K562 (cell line): ENCODE data around the gene CACTIN. TPM values are rescaled to one million over a fixed set of nuclear protein-coding genes. Genes with fewer than 3 reads are reported as not detected.

Experiments used
- ATAC-seq: fragments of 200-7000 bp; cut with Tn5 transposase; 3 replicates; pipeline ENCODE4 v1.9.1; 2020; ENCODE audit warnings: moderate library complexity
- BruUV-seq: library from RNA; stranded (reverse); fragments of 400-500 nt; replicated peaks from 2 replicates; lab custom pipeline; 2021; lab: Mats Ljungman, UMichigan
- CTCF ChIA-PET: fragments of 300-600 bp; formaldehyde crosslinking; extraction: SDS; loops from one replicate; lab custom pipeline; 2021; ENCODE audit warnings: low intra/inter-chr PET ratio; lab: Yijun Ruan, JAX
- POLR2A ChIA-PET: fragments of 300-600, 350-650 bp; sonication (Branson Sonifier 250); formaldehyde crosslinking; extraction: SDS; loops from one replicate; lab custom pipeline; 2021; ENCODE audit warnings: antibody characterized with exemption, inconsistent platforms; lab: Yijun Ruan, JAX
- DNase-seq, 4 experiments: peaks; one replicate each; pipeline versions ENCODE4 v3.0.0 to v3.0.0-alpha.2; 2011 to 2018; ENCODE audit warnings: low spot score in 3 of 4, mixed read lengths in 3 of 4; ENCODE audit errors: extremely low read depth in 1 of 4
- FAIRE-seq: peaks from 2 replicates; lab custom pipeline; 2011; peaks lifted over from hg19 to GRCh38; lab: Jason Lieb, UNC
- H2AFZ ChIP-seq: 2 replicates; pipeline ENCODE4 v1.6.0; 2011; ENCODE audit warnings: low read depth, low read length, control low read depth, inconsistent platforms
- H3K27ac ChIP-seq: fragments of 200-600 bp; 3 replicates; pipeline ENCODE4 v1.8.0; 2011; ENCODE audit warnings: low read depth, mild to moderate bottlenecking, control low read depth, inconsistent platforms, low read length, moderate library complexity, mixed read lengths; ENCODE audit errors: extremely low read depth
- H3K27me3 ChIP-seq, 2 experiments: fragments of 300-600 bp in 1 of 2; 2 replicates in 1 of 2; 3 replicates in 1 of 2; pipeline versions ENCODE4 v1.6.0 to v1.8.0; 2011; ENCODE audit warnings: inconsistent platforms in 2 of 2, low read length in 2 of 2, mild to moderate bottlenecking in 1 of 2, mixed read lengths in 1 of 2, moderate library complexity in 1 of 2; ENCODE audit not compliant: control insufficient read depth in 2 of 2, insufficient read depth in 2 of 2
- H3K36me3 ChIP-seq: fragments of 300-600 bp; 3 replicates; pipeline ENCODE4 v1.8.0; 2011; ENCODE audit warnings: mild to moderate bottlenecking, low read length, inconsistent platforms; ENCODE audit not compliant: control insufficient read depth, insufficient read depth
- H3K4me1 ChIP-seq, 2 experiments: fragments of 200-600 bp in 1 of 2; replicated peaks in 1 of 2; 2 replicates in 1 of 2; 3 replicates in 1 of 2; pipeline versions ENCODE4 v1.5.1 to v1.8.0; 2011; ENCODE audit warnings: inconsistent platforms in 2 of 2, low read length in 2 of 2, mild to moderate bottlenecking in 1 of 2, mixed read lengths in 1 of 2, moderate library complexity in 1 of 2; ENCODE audit not compliant: control insufficient read depth in 2 of 2, insufficient read depth in 2 of 2
- H3K4me2 ChIP-seq: 2 replicates; pipeline ENCODE4 v1.6.1; 2011; ENCODE audit warnings: low read length, control low read depth, inconsistent platforms, mixed read lengths; ENCODE audit not compliant: insufficient read depth
- H3K4me3 ChIP-seq: fragments of 200-600 bp; sonication (generic), shearing (Covaris generic); 2 replicates; pipeline ENCODE4 v1.5.1; 2016; ENCODE audit warnings: control low read depth, inconsistent platforms
- H3K79me2 ChIP-seq: fragments of 200-600 bp; 3 replicates; pipeline ENCODE4 v1.8.0; 2011; ENCODE audit warnings: low read length, inconsistent platforms; ENCODE audit not compliant: control insufficient read depth, insufficient read depth
- H3K9ac ChIP-seq, 2 experiments: 2 replicates each; pipeline versions ENCODE4 v1.6.0 to v1.6.1; 2011; ENCODE audit warnings: low read depth in 2 of 2, low read length in 2 of 2, control low read depth in 1 of 2, inconsistent platforms in 1 of 2, mild to moderate bottlenecking in 1 of 2, mixed read lengths in 1 of 2; ENCODE audit not compliant: insufficient read depth in 1 of 2
- H3K9me1 ChIP-seq: one replicate; pipeline ENCODE4 v1.6.0; 2011; ENCODE audit warnings: inconsistent platforms, mild to moderate bottlenecking, low read length, moderate library complexity; ENCODE audit not compliant: control insufficient read depth, insufficient read depth
- H3K9me3 ChIP-seq: replicated peaks from 2 replicates; pipeline ENCODE4 v1.5.1; 2011; ENCODE audit warnings: low read depth, low read length, inconsistent platforms; ENCODE audit not compliant: control insufficient read depth, insufficient read depth
- H4K20me1 ChIP-seq: replicated peaks from 2 replicates; pipeline ENCODE4 v1.6.1; 2011; ENCODE audit warnings: low read length, inconsistent platforms, mixed read lengths; ENCODE audit not compliant: control insufficient read depth, insufficient read depth
- CBX5 ChIP-seq: IDR thresholded peaks from 2 replicates; pipeline ENCODE4 v1.6.1; 2014; ENCODE audit warnings: low read depth, borderline replicate concordance
- CREM ChIP-seq: IDR thresholded peaks from 2 replicates; pipeline ENCODE4 v1.6.1; 2014; ENCODE audit warnings: antibody characterized with exemption, low read depth
- EGR1 ChIP-seq: fragments of 450-650 bp; conservative IDR thresholded peaks from 2 replicates; pipeline ENCODE4 v1.6.1; 2017; ENCODE audit warnings: mild to moderate bottlenecking
- GTF2F1 ChIP-seq: IDR thresholded peaks from 2 replicates; pipeline ENCODE4 v1.6.1; 2011; ENCODE audit warnings: low read depth, low read length, improper control_type of control experiment
- MAFF ChIP-seq: IDR thresholded peaks from 2 replicates; pipeline ENCODE4 v1.6.1; 2012; ENCODE audit warnings: low read length, improper control_type of control experiment
- MAZ ChIP-seq, 2 experiments: fragments of 450-650 bp in 1 of 2; sonication (generic) in 1 of 2; formaldehyde crosslinking; IDR thresholded peaks in 1 of 2; conservative IDR thresholded peaks in 1 of 2; 2 replicates each; pipeline versions ENCODE4 v1.4.0 to v1.5.0; 2020; ENCODE audit warnings: mild to moderate bottlenecking in 1 of 2, missing genetic modification reagents in 1 of 2
- POLR2G ChIP-seq: fragments of 200-400 bp; formaldehyde crosslinking; IDR thresholded peaks from 2 replicates; pipeline ENCODE4 v1.6.1; 2017; ENCODE audit warnings: low read depth, mild to moderate bottlenecking, antibody characterized with exemption, low read length, moderate library complexity
- TBL1XR1 ChIP-seq, 2 experiments: IDR thresholded peaks; 2 replicates each; pipeline ENCODE4 v1.6.1; 2012; ENCODE audit warnings: improper control_type of control experiment in 2 of 2, low read length in 2 of 2, mild to moderate bottlenecking in 1 of 2
- TEAD2 ChIP-seq: fragments of 450-650 bp; IDR thresholded peaks from 2 replicates; pipeline ENCODE4 v1.6.1; 2016; ENCODE audit warnings: missing genetic modification characterization, control low read depth, missing compliant biosample characterization
- YY1 ChIP-seq, 3 experiments: IDR thresholded peaks; 2 replicates each; pipeline ENCODE4 v1.6.1; 2011; ENCODE audit warnings: low read length in 2 of 3, mild to moderate bottlenecking in 2 of 3, moderate library complexity in 2 of 3, borderline replicate concordance in 1 of 3, control low read depth in 1 of 3, low read depth in 1 of 3; ENCODE audit not compliant: insufficient read depth in 3 of 3, insufficient replicate concordance in 2 of 3, control insufficient read depth in 1 of 3, insufficient read length in 1 of 3; ENCODE audit errors: extremely low read depth in 1 of 3
- ZFP36 ChIP-seq: fragments of 150-350 bp; IDR thresholded peaks from 2 replicates; pipeline ENCODE4 v1.6.1; 2018; ENCODE audit warnings: low read length, low read depth; ENCODE audit not compliant: partially characterized antibody
- ZFX ChIP-seq: sonication (generic); formaldehyde crosslinking; IDR thresholded peaks from 2 replicates; pipeline ENCODE4 v1.8.0; 2022; ENCODE audit warnings: mild to moderate bottlenecking, missing genetic modification reagents, moderate library complexity
- WGBS: fragments of 100-300 bp; shearing (Covaris generic); methylation state at CpG from one replicate; pipeline ENCODE4 v1.1.6; 2016; ENCODE audit warnings: low coverage, mixed read lengths; ENCODE audit not compliant: insufficient coverage; ENCODE audit errors: missing lambda C conversion rate; 5-methylcytosine and 5-hydroxymethylcytosine counted together
- in situ Hi-C: fragments of 300-500 bp; cut with MboI; formaldehyde crosslinking; loops from 4 replicates; pipeline ENCODE4 v1.15.0; 2018; ENCODE audit warnings: inconsistent platforms, mixed read lengths
- intact Hi-C: fragments of 100-400 bp; cut with micrococcal nuclease; formaldehyde crosslinking; loops from 2 replicates; pipeline ENCODE4 v1.14.2; 2022
- polyA plus RNA-seq, 8 experiments: library from polyadenylated mRNA; depleted of rRNA in 4 of 8; stranded (reverse) in 5 of 8; unstranded in 3 of 8; fragments of >200 nt; fragmentation: Nextera tagmentation in 2 of 8; fragmentation: Illumina TruSeq in 1 of 8; extraction: Ambion mirVana in 2 of 8; extraction: Trizol in 1 of 8; gene quantifications; 2 replicates each; pipeline versions ENCODE4 v1.2.1 to v1.2.3, GENCODE V29; 2011 to 2014; ENCODE audit warnings: inconsistent platforms in 1 of 8, missing spikeins in 1 of 8
- total RNA-seq, 7 experiments: library from RNA; depleted of rRNA in 6 of 7; stranded (reverse); fragments of >200 nt in 6 of 7; fragmentation: Illumina TruSeq in 2 of 7; extraction: Trizol in 2 of 7; gene quantifications; 2 replicates each; pipeline versions ENCODE4 v1.2.1 to v1.2.3, GENCODE V29; 2011 to 2021; ENCODE audit warnings: low replicate concordance in 1 of 7
- TF ChIP-seq, protein P1 (sequence below): fragments of 250-450 bp; sonication (Bioruptor Pico); IDR thresholded peaks from 2 replicates; pipeline ENCODE4 v1.5.0; 2021

The CACTIN gene
- total and polyA plus RNA-seq, 9 of the 15 experiments (the other 6 are each of a cell fraction or from before 2014, with no cell fraction given) = 0.15 to 49.2 (median 15.0) TPM

DNA sequence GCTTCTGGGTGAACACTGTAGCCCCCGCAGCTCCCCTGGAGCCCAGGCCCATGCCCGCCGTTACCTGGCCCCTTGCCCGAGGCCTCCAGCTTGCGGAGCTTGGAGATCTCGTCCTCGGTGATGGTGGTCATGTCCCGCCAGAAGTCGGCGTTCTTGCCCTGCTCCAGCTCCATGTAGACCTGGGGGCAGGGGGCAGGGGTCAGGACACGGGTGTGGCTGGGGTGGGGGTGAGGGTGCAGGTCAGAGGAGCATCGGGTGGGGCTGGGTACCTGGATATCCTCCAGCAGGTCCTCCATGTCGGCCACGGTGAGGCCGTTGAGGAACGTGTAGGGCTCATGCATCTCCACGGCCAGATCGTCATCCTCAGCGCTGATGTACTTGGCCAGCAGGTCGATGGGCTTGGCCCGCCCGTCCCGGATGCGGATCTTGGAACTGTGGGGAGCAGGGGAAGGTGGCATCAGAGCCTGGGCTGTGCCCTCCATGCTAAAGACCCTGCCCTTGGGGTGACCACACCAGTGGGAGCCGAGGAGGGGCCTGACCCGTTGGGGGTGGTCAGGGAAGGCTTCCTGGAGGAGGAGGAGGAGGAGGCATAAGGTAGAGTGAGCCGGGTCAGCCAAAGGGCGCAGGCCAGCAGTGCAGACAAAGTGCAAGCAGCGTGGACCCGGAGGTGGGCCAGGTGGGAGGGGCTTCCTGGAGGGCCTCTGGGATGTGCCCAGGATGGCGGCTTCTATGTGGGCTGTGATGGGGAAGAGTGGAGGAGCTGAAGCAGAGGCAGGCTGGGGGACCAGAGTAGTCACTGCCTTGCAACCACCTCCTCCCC lies 7.6 kb downstream of the CACTIN start (continued):
- TF ChIP-seq ZFX (CRISPR knock-in tag) (peak; percentile 10; the same call in 1 of the 2 replicates), ZFP36 (peak; percentile 94), MAZ (CRISPR knock-in tag; conservative IDR thresholded peaks at IDR 0.05 in 1 of 2, IDR thresholded peaks at IDR 0.05 in 1 of 2) (0 out of 4 replicates have a peak, but pooled peaks of 1 of the 2 experiments have one; percentile 5), POLR2G (peak; percentile 41; the same call in 1 of the 2 replicates)

DNA sequence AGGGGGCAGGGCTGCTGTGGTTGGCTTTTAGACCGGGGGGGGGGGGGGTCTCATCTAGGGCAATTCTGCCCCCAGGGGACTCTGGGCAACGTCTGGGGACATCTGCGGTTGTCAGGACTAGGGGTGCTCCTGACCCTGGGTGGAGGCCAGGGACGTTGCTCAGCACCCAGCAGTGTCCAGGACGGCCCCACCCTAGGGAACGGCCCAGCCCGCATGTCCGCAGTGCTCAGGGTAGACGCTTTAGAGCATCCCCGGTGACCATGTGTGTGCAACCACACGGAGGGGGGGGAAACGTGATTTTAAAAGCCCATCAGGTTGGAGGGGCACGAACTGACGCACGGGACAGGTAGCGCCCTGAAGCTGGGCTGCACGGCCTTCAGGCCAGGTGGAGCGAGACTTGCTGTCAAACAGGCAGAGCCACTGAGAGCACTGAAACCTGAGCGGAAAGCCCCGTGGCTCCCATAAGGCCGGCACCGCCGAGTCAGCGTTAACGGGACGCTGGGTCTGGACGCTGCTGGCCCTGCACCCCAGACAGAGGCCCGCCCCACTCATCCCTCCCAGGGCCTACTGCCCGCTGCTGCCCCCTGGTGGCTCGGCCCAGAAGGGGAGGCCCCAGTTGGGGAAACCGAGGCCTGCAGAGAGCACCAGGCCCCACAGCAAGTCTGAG lies 8.3 kb downstream of the CACTIN start:
- Histone ChIP-seq H3K4me1 (peaks cover 4 to 76% of the 10 kb centered on the region in 2 experiments), H3K36me3 (peaks cover 77% of the 10 kb centered on the region; the same call in 2 of the 3 replicates), H3K4me3 (no peak overlapping the region), H3K9me1 (no peaks in the 10 kb centered on the region), H3K9ac (peak overlapping the region in 1 of 2 experiments; percentile 77; a peak in 2 of 4 replicates), H4K20me1 (no peaks in the 10 kb centered on the region), H3K9me3 (no peaks in the 10 kb centered on the region), H2AFZ (no peak overlapping the region), H3K27ac (no peak overlapping the region), H3K4me2 (peak overlapping the region; percentile 16; the same call in 1 of the 2 replicates), H3K27me3 (no peaks in the 10 kb centered on the region), H3K79me2 (peaks cover 4% of the 10 kb centered on the region; the same call in 1 of the 3 replicates)
- FAIRE-seq = peak; percentile 80
- POLR2A ChIA-PET = interaction anchor here (0.6 kb wide), 1 partner anchor 270 kb away, joined by 3 read pairs; no protein-coding TSS in a partner anchor
- CTCF ChIA-PET = interaction anchor here (1.1 to 2.9 kb wide), 2 partner anchors 73 to 75 kb away, joined by 5 to 19 read pairs; no protein-coding TSS in a partner anchor
- ATAC-seq = peak; percentile 93
- peak; percentile 79 to 93 (median 89) for DNase-seq
- intact Hi-C loops = loop anchor here (1.0 kb wide), 1 partner anchor 32 kb away; no protein-coding TSS in a partner anchor
- WGBS = 51% methylated on average over 24 of the region's 31 CpGs
- BruUV-seq = no TSS peak
- in situ Hi-C loops = no loop called here
- TF ChIP-seq TEAD2 (tag) (no peak), GTF2F1 (no peak), MAFF (no peak), TBL1XR1 (IDR thresholded peaks at IDR 0.05; ENCODE audit: low read length in 2 of 2) (no peak), CBX5 (no peak), EGR1 (no peak), YY1 (IDR thresholded peaks at IDR 0.05; ENCODE audit: borderline replicate concordance in 1 of 3, control insufficient read depth in 1 of 3, extremely low read depth in 1 of 3, insufficient read depth in 3 of 3, insufficient read length in 1 of 3, insufficient replicate concordance in 2 of 3, low read depth in 1 of 3, low read length in 2 of 3) (peak in 1 of 3 experiments; percentile 38), CREM (no peak)
- TF ChIP-seq, protein P1, sequence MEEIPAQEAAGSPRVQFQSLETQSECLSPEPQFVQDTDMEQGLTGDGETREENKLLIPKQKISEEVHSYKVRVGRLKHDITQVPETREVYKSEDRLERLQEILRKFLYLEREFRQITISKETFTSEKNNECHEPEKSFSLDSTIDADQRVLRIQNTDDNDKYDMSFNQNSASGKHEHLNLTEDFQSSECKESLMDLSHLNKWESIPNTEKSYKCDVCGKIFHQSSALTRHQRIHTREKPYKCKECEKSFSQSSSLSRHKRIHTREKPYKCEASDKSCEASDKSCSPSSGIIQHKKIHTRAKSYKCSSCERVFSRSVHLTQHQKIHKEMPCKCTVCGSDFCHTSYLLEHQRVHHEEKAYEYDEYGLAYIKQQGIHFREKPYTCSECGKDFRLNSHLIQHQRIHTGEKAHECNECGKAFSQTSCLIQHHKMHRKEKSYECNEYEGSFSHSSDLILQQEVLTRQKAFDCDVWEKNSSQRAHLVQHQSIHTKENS (CRISPR knock-in tag) = no peak
